ENCODE data around the gene OR13C5. TPM values are rescaled to one million over a fixed set of nuclear protein-coding genes. Genes with fewer than 3 reads are reported as not detected.

OR13C5 gene
- total RNA-seq, 1 experiment from 2014 or later = not detected

DNA sequence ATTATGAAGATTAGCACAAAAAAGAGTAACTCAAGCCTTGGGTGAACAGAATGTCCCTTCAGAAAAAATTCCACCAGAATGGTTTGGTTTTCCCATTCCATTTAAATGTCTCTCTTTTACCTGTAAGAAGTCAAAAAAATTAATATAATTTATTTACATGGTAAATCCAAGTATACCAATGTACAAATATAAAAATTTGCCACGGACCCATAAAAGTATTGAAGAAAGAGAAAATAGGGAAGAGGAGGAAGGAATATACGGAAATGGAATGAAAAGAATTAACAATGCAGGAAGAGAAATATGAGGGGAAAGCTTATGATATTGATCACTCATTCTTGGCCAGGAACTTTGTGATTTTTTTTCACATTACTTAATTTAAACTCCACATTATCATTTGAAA, 18.9 kb upstream of the OR13C5 start, which contains the start of gene OR13C9 (continued):
- TF ChIP-seq, protein P1, sequence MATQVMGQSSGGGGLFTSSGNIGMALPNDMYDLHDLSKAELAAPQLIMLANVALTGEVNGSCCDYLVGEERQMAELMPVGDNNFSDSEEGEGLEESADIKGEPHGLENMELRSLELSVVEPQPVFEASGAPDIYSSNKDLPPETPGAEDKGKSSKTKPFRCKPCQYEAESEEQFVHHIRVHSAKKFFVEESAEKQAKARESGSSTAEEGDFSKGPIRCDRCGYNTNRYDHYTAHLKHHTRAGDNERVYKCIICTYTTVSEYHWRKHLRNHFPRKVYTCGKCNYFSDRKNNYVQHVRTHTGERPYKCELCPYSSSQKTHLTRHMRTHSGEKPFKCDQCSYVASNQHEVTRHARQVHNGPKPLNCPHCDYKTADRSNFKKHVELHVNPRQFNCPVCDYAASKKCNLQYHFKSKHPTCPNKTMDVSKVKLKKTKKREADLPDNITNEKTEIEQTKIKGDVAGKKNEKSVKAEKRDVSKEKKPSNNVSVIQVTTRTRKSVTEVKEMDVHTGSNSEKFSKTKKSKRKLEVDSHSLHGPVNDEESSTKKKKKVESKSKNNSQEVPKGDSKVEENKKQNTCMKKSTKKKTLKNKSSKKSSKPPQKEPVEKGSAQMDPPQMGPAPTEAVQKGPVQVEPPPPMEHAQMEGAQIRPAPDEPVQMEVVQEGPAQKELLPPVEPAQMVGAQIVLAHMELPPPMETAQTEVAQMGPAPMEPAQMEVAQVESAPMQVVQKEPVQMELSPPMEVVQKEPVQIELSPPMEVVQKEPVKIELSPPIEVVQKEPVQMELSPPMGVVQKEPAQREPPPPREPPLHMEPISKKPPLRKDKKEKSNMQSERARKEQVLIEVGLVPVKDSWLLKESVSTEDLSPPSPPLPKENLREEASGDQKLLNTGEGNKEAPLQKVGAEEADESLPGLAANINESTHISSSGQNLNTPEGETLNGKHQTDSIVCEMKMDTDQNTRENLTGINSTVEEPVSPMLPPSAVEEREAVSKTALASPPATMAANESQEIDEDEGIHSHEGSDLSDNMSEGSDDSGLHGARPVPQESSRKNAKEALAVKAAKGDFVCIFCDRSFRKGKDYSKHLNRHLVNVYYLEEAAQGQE (IDR thresholded peaks at IDR 0.05; ENCODE audit: low read depth) = no peak
- TF ChIP-seq EZH2phosphoT487 (IDR thresholded peaks at IDR 0.05; ENCODE audit: borderline replicate concordance) (no peak), RAD21 (IDR thresholded peaks at IDR 0.05; ENCODE audit: low read depth) (no peak), CEBPB (IDR thresholded peaks at IDR 0.05; ENCODE audit: low read depth) (no peak), ZFX (IDR thresholded peaks at IDR 0.05) (no peak), ZNF274 (IDR thresholded peaks at IDR 0.05; ENCODE audit: low read depth, low read length) (no peak), SP1 (IDR thresholded peaks at IDR 0.05; ENCODE audit: low read depth) (no peak), TCF7L2 (IDR thresholded peaks at IDR 0.05; ENCODE audit: borderline replicate concordance, extremely low read depth, insufficient read depth, insufficient read length) (no peak), CBX3 (IDR thresholded peaks at IDR 0.05; ENCODE audit: low read depth) (no peak), POLR2AphosphoS5 (IDR thresholded peaks at IDR 0.05; ENCODE audit: low read depth, low read length) (no peak), SIN3A (IDR thresholded peaks at IDR 0.05; ENCODE audit: low read depth) (no peak)

DNA sequence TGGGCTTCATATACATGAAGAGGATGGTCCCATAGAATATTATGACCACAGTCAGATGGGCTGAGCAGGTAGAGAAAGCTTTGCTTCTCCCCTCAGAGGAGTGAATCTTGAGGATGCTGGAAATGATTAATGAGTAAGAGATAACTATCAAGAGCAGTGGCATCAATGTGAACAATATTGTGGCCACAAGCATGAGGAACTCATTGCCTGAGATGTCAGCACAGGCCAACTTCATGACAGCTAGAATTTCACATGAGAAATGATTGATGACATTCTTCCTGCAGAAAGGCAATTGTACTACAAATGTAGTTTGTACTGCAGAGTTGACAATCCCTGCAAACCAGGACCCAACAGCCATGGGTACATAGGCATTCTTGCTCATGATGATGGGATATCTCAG, 18.2 kb upstream of the OR13C5 start:
- no peaks in the 10 kb centered on the region for H3K9me2 ChIP-seq (ENCODE audit: insufficient read depth)
- no peaks in the 10 kb centered on the region for H3K27me3 ChIP-seq (ENCODE audit: insufficient read depth, low read length)
- no peaks in the 10 kb centered on the region for H3K9me3 ChIP-seq (ENCODE audit: control insufficient read depth in 1 of 2, insufficient read depth in 1 of 2, low read depth in 1 of 2, low read length in 2 of 2)
- no peak for DNase-seq (ENCODE audit: low read depth, low spot score)
- no peaks in the 10 kb centered on the region for H3K36me3 ChIP-seq (ENCODE audit: control insufficient read depth in 1 of 2, insufficient read depth in 2 of 2, low read length in 2 of 2)
- H3K4me3 ChIP-seq (replicated peaks in 1 of 2; ENCODE audit: low read depth in 1 of 2, low read length in 2 of 2) = no peak overlapping the region
- ChIA-PET CTCF (no interaction called here), POLR2A (no interaction called here), RAD21 (ENCODE audit: low non-redundant PET in 1 of 2, low total read pairs in 2 of 2, uncharacterized antibody in 2 of 2, unreplicated experiment in 2 of 2) (no interaction called here)
- no peak overlapping the region for H3K9ac ChIP-seq (ENCODE audit: low read length)
- H3K4me1 ChIP-seq (ENCODE audit: control insufficient read depth in 1 of 2, insufficient read depth in 2 of 2, low read length in 2 of 2) = no peaks in the 10 kb centered on the region
- no peak overlapping the region for H3K4me2 ChIP-seq (ENCODE audit: low read length)
- no TSS peak for BruUV-seq (replicated peaks)
- no peak for ATAC-seq
- H3K79me2 ChIP-seq (ENCODE audit: insufficient read depth, low read length) = no peaks in the 10 kb centered on the region
- intact Hi-C loops (cut with micrococcal nuclease) = no loop called here
- H4K20me1 ChIP-seq (ENCODE audit: insufficient read depth) = no peaks in the 10 kb centered on the region
- H3K27ac ChIP-seq (ENCODE audit: low read depth, low read length) = no peak overlapping the region
- TF ChIP-seq YY1 (IDR thresholded peaks at IDR 0.05; ENCODE audit: extremely low read depth, insufficient replicate concordance, low read depth, low read length) = no peak
- H2AFZ ChIP-seq (ENCODE audit: low read depth, low read length, poor library complexity, severe bottlenecking) = no peak overlapping the region
